GM19238 (cell line): Measurements from ENCODE around the gene BRINP2.
"Not testable (repeated sequence)": the region's sequence is repeated elsewhere in the genome, so short reads cannot be mapped to it uniquely, and the experiment has no call there.

Source experiments
- DNase-seq: peaks from one replicate; pipeline ENCODE4 v3.0.0; 2011; ENCODE audit warnings: low spot score; ENCODE audit not compliant: insufficient read length

Gene BRINP2

DNA sequence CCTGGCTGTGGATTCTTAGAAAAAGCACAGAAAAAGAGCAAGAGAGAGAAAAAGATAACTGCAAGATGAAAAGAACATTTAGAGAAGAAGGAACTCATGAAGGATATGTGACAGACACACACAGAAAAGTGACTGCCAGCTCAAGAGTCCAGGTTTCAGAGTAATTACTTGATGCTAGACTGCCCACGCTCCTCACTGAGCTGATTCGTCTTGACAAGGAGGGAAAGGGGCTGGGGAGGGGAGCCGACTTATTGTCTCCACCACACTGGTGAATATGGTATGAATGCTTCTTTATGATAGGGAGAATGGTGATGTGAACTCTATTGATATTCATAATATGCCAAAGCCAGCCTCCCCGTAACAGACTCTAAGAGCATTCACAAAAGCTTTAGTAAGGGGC lies 140.4 kb downstream of the BRINP2 start:
- DNase-seq, result no peak

- DNase-seq, result no peak
Observed at GRCh38 chr1:177311586-177311985, 140.8 kb downstream of the BRINP2 start.

DNA sequence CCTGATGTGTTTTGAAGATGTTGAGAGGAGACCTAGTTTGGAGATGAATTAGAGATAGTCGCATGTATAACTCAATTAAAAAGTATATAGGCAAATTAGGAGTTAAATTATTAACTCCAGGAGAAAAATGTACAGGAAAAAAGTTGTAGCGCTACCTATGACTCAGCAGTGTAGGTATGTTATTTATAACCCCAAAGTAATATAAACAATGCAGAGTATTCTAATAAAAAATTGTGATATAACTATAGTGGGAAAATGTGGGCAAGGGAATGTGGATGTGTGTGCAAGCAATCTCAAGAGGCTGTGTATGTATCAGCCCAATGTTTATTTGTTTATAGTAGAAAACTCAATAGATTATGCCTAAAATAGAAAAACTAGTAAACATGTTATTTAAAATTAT lies 144.5 kb downstream of the BRINP2 start:
- DNase-seq, result no peak

DNA sequence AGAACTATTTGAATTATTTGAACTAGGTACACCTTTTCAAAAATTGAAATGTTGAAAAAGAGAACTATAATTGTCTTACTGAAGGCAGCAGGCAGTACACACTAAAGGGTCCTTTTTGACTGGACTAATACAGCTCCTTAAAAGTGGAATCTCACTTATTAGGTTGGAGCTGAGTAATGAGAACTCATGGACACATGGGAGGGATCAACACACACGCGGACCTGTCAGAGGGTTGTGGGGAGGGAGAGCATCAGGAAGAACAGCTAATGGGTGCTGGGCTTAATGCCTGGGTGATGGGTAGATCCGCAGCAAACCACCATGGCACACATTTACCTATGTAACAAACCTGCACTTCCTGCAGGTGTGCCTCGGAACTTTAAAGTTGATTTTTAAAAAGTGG lies 145.0 kb downstream of the BRINP2 start:
- no peak for DNase-seq

DNA sequence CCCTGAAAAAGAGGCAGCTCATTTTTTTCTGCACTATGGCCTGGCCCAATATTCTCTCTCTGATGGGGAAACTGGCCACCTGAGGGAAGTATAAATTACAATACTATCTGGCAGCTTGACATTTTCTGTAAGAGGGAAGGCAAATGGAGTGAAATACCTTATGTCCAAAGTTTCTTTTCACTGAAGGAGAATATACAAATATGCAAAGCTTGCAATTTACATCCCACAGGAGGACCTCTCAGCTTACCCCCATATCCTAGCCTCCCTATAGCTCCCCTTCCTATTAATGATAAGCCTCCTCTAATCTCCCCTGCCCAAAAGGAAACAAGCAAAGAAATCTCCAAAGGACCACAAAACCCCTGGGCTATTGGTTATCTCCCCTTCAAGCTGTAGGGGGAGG lies 150.7 kb downstream of the BRINP2 start:
- DNase-seq, result not testable (repeated sequence)

DNA sequence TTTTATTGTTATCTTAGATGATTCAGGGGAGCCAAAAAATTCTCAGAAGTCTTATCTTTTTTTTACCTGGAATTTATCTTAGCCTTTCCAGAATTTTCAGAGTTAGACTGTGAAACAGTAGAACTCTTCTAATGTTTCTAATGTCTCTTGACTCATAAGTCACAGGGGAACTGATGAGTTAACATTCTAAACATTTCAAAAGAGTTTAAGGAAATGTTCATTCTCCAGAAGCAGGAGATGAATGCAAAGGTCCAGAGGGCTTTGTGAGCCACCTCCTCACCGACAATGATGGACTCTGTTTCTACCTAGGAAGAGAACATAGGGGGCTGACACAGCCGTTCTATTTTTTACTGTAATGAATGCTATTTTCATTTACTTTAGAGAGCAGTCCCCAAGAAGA lies 157.5 kb downstream of the BRINP2 start:
- no peak for DNase-seq

DNA sequence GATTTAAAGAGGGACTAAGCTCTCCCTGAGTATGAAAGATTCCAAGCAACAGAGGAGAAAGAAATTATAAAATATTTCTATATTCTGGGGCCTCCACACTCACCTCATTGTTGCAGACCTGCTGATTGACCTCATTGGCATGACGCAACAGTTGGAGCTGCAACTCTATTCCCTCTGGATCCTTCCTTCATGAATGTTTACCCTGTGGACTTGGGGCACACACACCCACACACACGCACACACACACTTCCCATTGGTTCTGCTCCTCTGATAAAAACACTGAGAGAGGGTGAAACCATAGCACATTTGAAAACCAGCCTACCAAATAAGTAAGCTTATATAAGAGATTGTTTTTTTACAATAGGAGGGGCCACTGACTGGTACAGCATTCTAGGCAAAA lies 159.1 kb downstream of the BRINP2 start:
- DNase-seq, result no peak
